Measurements from ENCODE around the gene ADARB1.

The ADARB1 gene

DNA sequence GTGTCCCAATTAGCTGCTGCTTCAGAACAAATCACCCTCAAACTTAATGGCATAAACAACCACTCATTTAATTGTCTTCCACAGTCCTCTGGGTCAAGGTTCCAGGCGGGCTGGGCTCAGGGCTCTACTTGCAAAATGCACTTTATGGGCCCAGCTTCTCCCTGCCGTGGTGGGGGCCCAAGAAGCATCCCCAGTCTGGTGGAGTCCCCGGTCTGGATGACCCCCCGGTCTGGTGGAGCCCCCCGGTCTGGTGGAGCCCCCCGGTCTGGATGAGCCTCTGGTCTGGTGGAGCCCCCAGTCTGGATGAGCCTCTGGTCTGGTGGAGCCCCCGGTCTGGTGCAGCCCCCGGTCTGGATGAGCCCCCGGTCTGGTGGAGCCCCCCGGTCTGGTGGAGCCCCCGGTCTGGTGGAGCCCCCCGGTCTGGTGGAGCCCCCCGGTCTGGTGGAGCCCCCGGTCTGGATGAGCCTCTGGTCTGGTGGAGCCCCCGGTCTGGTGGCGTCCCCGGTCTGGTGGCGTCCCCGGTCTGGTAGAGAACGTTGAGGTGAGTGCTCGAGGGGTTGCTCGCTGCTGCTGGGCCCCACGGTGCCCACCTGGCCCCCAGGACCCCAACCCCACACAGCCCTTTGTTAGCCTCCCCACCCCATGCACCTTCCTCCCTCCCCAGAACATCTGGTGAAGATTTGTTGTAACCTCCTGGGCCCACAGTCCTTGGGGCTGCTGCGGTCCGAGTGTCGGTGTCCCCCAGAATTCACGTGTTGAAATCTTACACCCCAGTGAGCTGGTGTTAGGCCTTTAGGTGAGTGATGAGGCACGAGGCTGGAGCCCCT is 179.5 kb downstream of the ADARB1 start:
- no peak for DNase-seq (ENCODE audit: low read depth in 2 of 2)

DNA sequence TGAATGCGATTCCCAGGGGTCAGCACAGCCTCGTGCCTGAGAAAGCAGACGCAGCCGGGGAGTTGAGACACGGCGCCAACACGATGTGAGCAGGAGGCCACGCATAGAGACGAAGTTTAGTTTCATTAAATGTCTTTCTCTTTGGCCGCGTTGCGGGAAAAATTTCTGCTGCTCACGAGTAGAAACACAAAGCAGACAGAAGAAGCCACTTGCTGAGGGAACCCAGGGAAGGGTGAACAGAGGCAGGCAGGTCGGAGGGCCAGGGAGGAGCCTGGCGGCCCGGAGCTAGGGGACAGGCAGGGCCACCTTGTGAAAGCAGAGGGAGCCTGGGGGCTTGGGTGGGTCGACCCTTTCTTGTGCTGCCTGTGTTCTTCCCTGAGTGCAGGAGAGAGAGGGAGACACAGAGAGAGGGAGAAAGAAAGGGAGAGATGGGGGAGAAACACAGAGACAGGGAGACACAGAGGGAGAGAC is 180.1 kb downstream of the ADARB1 start:
- DNase-seq (ENCODE audit: low read depth in 2 of 2): no peak

DNA sequence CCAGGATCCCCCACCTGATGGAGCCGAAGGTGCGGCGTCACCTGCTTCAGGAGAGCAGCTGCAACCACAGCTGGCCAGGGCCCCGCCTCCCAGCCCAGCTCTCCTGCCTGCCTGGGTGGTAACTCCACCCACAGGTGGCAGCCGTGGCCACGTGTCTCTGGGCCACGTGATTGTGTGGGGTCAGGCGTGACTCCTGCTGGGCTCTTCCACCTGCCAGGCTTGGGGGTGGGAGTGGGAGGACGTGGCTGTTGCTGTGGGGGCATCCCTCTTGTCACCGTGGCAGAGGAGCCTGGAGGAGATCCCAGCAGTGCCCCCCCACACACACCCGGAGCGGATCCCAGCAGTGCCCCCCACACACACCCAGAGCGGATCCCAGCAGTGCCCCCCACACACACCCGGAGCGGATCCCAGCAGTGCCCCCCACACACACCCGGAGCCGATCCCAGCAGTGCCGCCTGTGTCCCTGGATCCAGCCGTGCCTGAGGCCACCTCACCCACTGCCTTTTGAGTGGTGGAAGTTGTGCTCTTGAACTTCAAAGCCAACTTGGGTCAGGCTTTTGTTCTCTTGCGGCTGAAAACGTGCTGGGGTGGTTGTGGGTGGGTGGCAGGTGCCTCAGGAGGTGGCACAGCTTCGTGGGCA is 181.1 kb downstream of the ADARB1 start:
- DNase-seq (ENCODE audit: low read depth in 2 of 2): no peak

DNA sequence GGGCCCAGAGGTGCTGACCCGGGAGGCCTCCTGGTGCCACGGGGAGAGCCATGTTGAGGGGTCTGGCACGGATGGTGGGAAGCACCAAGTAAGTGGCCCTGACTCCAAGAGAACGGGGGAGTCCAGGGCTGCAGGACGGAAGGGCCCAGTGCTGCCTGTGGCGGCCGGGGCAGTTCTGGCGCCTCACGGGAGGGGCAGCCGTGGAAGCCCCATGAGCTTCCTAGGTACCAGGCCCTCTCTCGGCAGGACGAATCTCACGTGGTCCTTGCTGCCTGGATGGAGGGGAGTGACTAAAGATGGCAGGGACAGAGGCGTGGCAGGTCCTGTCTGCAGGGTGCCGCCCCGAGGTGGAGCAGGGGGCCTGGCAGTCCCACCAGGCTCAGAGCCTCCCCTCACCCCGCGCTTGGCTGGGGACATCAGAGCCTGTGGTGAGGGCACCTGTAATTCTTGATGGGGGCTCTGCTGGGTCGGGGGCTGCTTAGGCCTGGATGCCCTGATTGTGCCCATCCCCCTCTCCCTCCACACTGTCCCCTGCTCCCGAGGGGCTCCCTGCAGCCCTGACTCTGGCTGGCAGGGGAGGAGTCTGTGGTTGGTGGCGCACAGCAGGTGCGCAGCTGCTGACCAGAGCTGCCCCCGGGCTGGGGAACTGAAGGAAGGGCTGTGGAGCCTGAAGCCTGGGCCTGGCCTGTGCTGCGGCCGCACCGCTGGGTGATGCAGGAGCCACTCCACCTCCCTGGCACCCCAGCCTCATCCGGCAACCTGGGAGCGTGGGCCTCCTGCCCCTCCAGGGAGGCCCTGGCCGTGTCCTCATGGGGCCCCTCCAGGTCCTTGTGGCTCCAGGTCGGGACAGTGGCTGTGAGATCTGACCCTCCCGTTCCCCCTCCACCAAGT is 181.9 kb downstream of the ADARB1 start:
- no peak for DNase-seq (ENCODE audit: low read depth in 2 of 2)

DNA sequence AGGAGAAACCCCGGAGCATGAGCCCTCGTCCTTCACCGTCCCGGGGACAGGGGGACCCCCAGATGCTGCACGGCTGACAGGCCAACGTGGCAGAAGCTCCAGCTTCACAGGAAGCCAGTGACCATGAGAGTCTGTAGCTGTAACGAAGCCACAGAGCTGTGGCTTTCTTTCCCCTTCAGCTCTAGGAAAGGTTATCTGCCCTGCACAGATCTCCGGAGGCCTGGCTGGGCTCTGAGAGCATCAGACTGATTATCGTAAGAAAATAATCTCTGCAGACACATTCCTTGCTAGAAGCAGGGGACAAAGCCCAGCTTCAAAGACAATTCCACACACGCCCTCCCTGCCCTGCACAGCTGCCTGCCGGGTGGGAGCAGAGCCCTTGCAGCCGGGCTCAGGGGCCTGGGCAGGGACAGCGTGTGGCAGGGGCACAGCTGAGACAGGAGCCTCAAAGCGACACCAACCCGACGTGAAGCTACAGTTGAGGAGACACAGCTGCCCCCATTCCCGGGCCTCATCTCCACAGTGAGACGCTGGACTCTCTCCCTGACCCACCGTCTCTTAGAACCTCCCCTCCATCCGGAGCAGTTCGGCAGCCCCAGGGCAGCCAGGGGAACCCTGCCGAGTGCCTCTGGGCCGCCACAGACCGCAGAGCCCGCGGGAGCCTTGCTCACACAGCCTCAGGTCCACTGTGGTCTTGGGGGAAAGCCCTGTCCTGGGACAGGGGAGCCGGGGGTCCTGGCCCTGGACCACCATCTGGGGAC is 182.7 kb downstream of the ADARB1 start:
- no peak for DNase-seq (ENCODE audit: low read depth in 2 of 2)

DNA sequence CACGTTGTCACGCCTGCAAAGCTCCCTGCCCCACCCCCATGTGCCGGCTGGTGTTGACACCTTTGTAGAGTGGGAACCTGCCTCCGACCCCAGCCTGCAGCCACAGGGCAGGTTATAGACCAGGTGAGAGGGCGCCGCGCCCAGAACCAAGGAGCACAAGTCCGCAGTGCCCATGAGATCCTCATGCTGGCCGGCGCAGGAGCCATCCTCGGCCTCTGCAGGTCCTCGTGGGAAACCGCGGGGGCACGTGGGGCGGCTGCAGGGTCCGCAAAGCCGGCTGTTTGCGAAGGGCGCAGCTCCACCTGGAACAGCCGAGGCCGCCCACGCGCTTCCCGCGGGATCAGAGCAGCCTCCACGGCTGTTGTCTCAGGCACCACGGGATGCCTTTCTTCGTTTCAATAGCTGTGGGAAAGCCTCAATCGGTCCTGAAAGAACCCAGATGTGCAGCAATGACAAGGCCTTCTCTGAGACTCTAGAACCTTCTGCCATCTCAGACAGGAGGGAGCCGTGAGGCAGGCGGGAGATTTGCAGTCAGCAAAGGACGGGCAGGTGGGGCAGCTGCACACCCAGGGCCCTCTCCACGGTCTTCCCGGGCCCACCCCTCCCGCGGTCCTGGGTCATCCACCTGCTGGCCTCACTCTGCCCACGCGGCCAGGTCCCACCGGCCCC is 183.4 kb downstream of the ADARB1 start:
- DNase-seq (ENCODE audit: low read depth in 2 of 2): no peak

DNA sequence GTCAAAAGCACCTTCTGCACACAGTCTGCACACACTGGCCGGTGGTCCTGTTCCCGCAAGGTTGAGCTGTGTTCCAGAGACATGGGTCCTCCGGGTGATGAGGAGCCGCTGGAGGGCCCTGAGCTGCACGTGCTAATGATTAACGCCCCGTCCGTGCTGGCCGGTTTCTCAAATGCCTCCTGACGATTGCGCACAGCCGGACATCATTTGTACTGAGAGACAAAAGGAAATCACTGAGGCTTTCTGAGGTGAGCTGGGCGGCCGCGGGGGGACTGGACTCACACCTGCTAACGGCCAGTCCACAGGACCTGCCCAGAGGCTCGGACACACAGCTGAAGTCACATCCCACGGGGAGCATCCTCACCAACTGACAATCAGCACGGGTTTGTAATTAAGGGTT is 184.1 kb downstream of the ADARB1 start:
- no peak for DNase-seq (ENCODE audit: low read depth in 2 of 2)

DNA sequence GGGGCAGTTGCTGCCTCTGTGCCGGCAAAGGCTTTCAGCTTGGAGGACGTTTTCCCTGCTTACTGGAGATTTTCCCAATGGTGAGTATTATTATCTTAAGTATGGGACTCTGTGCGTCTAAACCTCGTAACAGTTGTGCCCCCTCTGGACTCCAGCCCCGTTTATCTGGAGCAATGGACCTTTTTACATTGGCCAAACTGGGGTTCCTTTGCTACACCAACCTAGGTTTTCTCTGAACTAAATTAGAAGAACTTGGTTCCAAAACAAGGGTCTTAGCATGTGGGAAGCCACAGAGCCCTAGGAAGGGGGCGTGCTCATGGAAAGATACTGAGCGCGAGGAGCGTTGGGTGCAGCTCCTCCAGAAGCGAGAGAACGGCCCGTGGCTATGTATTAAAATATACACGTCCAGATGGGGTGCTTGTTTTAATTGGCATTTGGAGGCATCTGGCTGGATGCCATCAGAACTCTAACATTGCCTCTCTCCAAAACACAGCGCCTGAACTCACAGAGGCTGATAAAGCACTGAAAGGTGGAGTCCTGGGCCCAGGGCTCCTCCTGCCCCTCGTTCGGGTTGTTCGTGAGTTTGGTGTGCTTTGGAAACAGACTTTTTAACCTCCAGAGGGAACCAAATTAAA is 184.9 kb downstream of the ADARB1 start:
- no peak for DNase-seq (ENCODE audit: low read depth in 2 of 2)

DNA sequence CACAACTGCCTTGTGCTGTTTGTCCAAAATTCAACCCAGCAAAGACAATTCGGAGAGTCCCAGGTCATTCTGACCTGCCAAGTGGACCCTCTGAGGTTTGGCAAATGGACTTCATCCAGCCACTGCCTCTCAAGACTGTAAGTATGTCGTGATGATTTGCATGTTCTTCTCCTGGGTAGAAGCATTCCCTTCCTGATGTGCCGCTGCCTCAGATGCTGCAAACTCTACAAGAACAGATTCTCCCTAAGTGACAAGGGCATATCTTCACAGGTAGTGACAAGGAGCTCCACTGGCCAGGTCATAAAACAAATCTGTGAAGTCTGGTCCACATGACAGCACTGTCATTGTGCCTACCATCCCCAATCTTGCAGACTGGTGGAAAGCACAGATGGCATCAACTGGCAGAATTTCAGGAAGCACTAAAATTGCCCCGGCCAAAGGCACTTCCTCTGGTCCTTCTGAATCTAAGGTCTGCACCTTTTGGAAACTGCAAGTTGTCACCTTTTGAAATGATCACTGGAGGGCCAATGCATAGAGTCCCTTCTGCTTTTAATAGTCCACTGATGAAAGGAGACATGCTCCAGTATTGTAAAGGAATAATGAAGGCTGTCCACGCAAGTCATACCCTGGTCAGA is 185.9 kb downstream of the ADARB1 start:
- DNase-seq (ENCODE audit: low read depth in 2 of 2): no peak

DNA sequence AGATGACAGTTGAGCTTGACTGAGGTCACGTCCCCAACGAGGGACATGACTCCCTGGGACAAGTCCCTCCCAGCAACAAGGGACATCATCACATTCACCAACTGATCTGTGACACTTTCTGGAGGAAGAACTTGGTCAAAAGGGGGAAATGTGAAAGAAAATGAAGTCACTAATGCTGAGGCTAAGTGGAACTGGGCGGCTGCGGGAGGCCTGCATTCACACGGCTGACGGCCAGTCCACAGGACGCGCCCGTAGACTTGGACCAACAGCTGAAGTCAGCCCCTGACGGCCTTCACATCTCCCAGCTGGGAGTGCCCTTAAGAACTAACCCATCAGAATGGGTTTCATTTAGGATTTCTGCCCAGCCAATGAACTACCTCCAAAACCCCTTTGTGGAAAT is 186.7 kb downstream of the ADARB1 start:
- no peak for DNase-seq (ENCODE audit: low read depth in 2 of 2)

DNA sequence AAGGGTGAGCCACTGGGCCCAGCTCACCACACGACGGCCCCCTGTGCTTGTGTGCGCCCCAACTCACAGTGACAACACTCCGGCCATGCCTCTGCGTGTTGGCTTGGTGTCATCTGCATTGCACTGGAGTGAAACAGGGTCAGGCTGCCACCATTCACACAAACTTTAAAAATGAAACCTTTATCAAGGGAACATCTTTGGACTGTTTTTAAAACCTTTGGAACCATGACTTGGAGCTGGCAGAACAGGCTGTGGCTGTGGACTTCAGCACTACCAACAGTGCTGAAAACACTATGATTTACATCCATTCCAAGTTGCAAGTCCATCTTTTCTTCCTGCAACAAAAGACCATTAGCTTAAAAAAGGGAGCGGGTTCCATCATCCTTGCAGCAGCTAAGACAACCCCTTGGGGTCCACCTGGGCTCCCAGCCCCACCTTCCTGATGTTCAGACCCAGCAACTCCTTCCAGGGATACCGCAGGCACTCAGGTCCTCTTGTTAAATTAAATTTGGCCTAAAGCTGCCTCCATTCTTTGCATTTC is 187.7 kb downstream of the ADARB1 start:
- DNase-seq (ENCODE audit: low read depth in 2 of 2): no peak

DNA sequence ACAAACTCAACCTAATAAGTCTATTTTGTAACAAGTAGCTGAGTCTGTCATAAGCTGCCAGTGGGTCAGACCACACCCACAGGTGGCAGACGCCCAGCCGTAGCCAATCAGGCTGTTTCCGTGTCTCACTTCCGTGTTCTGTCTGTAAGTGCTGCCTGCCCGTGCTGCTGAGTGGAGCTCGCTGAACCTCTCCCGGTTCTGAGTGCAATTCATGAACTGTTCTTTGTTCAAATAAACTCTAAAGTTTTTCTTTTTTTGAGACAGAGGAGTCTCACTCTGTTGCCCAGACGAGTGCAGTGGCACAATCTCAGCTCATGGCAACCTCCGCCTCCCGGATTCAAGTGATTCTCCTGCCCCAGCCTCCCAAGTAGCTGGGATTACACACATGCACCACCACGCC is 188.2 kb downstream of the ADARB1 start:
- no peak for DNase-seq (ENCODE audit: low read depth in 2 of 2)

DNA sequence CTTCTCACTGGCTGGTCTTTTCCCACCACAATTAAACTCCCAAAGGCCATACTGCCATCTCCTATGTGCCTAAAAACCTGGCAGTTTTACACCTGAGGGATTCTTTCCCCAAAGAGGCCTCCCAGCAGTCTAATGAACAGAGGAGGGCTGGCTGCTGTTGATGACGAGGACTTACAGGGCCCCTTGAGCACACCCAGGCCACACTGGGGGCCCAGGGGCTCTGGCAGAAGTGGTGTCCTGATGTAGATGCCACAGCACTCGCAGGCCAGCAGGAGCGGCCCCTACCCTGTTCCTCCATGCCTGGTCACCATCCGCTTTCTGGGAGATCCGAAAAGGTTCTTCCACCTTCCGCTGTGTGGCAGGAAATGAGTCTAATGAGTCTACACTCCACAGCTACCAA is 189.2 kb downstream of the ADARB1 start:
- DNase-seq (ENCODE audit: low read depth in 2 of 2): no peak

DNA sequence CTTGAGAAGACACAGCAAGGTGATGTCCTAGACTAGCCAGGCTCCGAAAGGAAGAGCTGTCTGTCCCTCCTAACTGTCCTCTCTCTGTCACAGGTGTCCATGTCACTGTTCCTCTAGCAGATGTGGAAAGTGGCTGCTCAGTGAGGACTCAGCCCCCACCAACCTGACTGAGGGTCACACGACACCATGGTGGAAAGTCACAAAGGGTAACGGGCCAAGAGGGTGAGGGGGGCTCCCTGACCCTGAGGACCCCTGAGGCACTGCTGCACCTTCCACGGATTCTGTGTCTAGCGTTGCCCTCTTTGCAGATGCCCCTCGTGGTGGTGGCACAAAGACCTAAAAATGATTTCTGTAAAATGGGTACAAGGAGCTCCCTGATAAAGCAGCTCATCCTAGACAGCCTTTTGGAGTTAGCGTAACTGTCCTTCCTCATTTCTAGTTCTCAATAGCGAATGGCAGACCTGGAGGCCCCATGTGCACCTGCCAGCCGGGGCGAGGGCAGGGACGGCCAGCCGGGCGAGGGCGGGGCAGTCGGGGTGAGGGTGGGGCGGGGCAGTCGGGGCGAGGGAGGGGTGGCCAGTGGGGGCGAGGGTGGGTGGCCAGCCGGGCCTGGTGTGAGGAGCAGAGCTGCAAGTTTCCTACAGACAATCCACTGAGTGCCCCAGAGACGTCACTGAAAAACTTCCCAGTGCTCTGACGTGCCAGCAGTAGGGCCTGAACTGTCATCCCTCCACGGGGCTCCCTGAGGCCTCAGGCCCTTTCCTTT is 189.9 kb downstream of the ADARB1 start:
- DNase-seq (ENCODE audit: low read depth in 2 of 2): no peak

DNA sequence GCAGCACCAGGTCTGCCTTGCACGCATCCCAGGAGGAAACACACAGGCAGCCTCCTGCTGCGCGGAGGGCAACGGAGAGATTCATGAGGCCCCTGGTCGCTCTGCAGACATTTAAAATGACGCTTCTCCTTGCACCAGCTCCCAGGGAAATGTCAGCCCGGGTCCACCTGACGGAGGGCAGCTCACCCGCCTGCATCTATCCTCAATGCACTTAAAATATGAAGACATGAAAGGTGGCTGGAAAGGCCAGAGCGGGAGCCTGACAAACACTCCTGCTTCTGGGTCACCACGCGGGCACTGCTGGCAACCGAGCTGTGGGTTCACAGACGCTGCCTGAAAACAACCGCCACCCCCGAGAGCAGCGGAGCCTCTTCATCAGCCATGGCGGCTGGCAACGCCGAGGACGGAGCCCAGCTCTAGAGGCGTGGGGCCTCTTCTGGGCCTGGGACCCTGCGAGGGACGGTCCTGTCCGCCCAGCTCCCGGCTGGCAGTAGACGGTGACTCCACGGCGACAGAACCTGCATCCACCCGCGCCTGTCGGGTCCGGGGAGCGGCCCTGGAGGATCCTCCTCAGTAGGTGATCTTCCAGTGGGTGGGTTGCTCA is 190.6 kb downstream of the ADARB1 start:
- DNase-seq (ENCODE audit: low read depth in 2 of 2): no peak

DNA sequence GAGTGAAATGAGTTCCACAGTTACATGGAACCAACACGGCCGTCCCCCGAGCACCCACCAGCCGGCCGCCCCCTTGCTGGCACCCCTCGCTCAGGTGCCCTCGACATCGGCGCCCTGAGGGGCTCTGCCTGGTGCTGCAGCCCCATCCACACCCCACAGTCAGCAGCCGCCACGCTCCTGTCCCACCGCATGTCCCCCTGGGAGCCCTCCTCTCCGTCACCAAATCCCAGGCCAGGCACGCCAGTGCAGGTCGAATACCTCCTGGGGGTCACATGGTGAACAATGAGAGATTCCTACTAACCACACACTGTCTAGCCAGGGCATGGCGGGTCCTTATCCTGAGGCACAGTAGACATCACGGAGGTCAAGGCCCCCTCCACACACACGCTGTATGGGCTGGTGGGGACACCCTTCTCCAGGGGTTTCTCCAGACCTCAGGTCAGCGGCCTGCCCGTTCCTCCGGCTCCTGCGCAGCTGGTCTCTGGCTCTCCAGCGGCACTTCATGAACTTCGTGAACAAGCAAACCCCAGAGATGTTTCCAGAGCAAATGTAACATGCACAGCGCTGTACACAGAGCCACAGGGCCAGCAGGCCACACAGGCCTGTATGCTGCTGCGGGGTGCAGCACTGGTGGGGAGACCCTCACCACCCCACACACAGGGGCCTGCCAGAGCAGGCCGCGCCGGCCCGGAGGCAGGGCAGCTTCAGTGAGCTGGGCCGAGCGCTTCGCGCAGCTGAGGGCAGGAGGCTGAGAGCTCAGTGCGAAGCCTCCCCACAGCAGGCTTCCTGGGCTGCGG is 191.5 kb downstream of the ADARB1 start:
- DNase-seq (ENCODE audit: low read depth in 2 of 2): no peak

DNA sequence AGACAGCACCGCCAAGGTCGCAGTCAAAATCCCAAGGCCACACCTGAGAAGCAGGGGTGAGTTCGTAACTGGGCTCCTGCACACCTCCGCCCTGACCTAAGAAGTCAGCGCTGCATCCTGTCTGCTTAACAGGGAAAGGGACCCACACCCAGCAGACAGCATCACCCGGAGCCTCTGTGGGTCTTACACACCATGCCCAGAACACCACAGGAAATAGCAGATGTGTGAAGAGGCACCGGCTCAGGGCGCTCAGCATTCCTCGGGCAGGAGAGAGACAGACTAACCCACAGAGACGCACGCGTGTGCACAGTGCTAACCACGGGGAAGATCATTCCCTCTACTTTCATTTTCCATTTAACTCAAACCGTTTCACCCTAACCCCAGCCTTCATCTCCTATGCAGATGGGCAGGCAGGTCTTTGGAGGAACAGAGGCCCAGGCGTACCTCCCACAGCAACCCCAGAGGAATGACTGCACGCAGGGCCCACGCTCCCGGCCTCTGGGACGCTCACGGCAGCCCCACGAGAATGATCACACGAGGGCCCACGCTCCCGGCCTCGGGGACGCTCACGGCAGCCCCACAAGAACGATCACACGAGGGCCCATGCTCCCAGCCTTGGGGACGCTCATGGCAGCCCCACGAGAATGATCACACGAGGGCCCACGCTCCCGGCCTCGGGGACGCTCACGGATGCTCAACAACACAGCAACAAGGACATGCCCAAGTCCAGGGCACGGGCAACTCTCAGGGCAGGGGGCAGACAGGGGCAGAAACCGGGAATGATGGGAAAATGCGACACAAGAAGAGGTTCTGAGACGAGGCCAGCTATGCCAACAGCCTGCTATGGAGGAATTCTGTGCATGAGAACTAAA is 192.4 kb downstream of the ADARB1 start:
- DNase-seq (ENCODE audit: low read depth in 2 of 2): no peak

All from stimulated activated CD8-positive, alpha-beta memory T cell treated with anti-CD3 and anti-CD28 coated beads, Interleukin-15, amount 100 ng/mL, for 4 hours (primary cell).